Measurements from ENCODE around the gene WDR59.

WDR59 gene

GRCh38 chr16:74899816-74900215 is 85.1 kb downstream of the WDR59 start:
- TF ChIP-seq CTCF (IDR thresholded peaks at IDR 0.05; ENCODE audit: control extremely low read depth, extremely low read depth, low read depth, missing control alignments) = no peak
- POLR2A ChIA-PET = no interaction called here
- CTCF ChIA-PET = interaction anchor here (0.9 to 1.8 kb wide), 4 partner anchors 18 to 212 kb away, joined by 3 to 7 read pairs (median 5); no protein-coding TSS in a partner anchor
- no peak for DNase-seq (ENCODE audit: extremely low spot score)

- no peak for DNase-seq (ENCODE audit: extremely low spot score)
- no peak for TF ChIP-seq CTCF (IDR thresholded peaks at IDR 0.05; ENCODE audit: control extremely low read depth, extremely low read depth, low read depth, missing control alignments)
- CTCF ChIA-PET = no interaction called here
- POLR2A ChIA-PET = no interaction called here
Observed at GRCh38 chr16:74898659-74899058, 86.3 kb downstream of the WDR59 start.

- DNase-seq (ENCODE audit: extremely low spot score) = no peak
- no peak for TF ChIP-seq CTCF (IDR thresholded peaks at IDR 0.05; ENCODE audit: control extremely low read depth, extremely low read depth, low read depth, missing control alignments)
- CTCF ChIA-PET = interaction anchor here (1.1 to 2.4 kb wide), 3 partner anchors 8 to 35 kb away, joined by 3 to 6 read pairs (median 4); no protein-coding TSS in a partner anchor
- POLR2A ChIA-PET = no interaction called here
Observed at GRCh38 chr16:74896389-74897370, 88.2 kb downstream of the WDR59 start.

- ChIA-PET CTCF (interaction anchor here (1.3 to 2.8 kb wide), 4 partner anchors 9 to 218 kb away, joined by 4 to 13 read pairs (median 7); no protein-coding TSS in a partner anchor), POLR2A (no interaction called here)
- no peak for DNase-seq (ENCODE audit: extremely low spot score)
- TF ChIP-seq CTCF (IDR thresholded peaks at IDR 0.05; ENCODE audit: control extremely low read depth, extremely low read depth, low read depth, missing control alignments) = no peak
Observed at GRCh38 chr16:74893541-74893940, 91.4 kb downstream of the WDR59 start.

- ChIA-PET POLR2A (interaction anchor here (0.5 kb wide), 1 partner anchor 24 kb away, joined by 6 read pairs; no protein-coding TSS in a partner anchor), CTCF (interaction anchor here (1.3 to 2.8 kb wide), 4 partner anchors 9 to 218 kb away, joined by 4 to 13 read pairs (median 7); no protein-coding TSS in a partner anchor)
- TF ChIP-seq CTCF (IDR thresholded peaks at IDR 0.05; ENCODE audit: control extremely low read depth, extremely low read depth, low read depth, missing control alignments) = no peak
- peak; percentile 48 for DNase-seq (ENCODE audit: extremely low spot score)
Observed at GRCh38 chr16:74892574-74893461, 92.1 kb downstream of the WDR59 start.

- no peak for TF ChIP-seq CTCF (IDR thresholded peaks at IDR 0.05; ENCODE audit: control extremely low read depth, extremely low read depth, low read depth, missing control alignments)
- POLR2A ChIA-PET = no interaction called here
- CTCF ChIA-PET = interaction anchor here (1.8 to 3.2 kb wide), 2 partner anchors 26 to 222 kb away, joined by 6 to 14 read pairs; no protein-coding TSS in a partner anchor
Observed at GRCh38 chr16:74888888-74889287, 96.0 kb downstream of the WDR59 start.

More at GRCh38 chr16:74888888-74889287, 96.0 kb downstream of the WDR59 start:
- no peak for DNase-seq (ENCODE audit: extremely low spot score)

Measured in GM10248 (cell line).